Measurements from ENCODE around the gene MSI2. TPM values are rescaled to one million over a fixed set of nuclear protein-coding genes. Genes with fewer than 3 reads are reported as not detected.

MSI2 gene
- total RNA-seq, 1 donor from 2014 or later: 23.1 TPM

- Mint-ChIP-seq H3K4me1 (ENCODE audit: low read depth) (peaks cover 32% of the 10 kb centered on the region), H3K27ac (ENCODE audit: unreplicated experiment) (no peak overlapping the region)
These were observed 112.5 kb downstream of the MSI2 start for GRCh38 chr17:57368637-57369336.

GRCh38 chr17:57369509-57369945, 113.2 kb downstream of the MSI2 start:
- H3K27me3 Mint-ChIP-seq (ENCODE audit: low read depth): no peaks in the 10 kb centered on the region
- H3K9me3 Mint-ChIP-seq (ENCODE audit: low read depth): peaks cover 4% of the 10 kb centered on the region
- H3K27ac Mint-ChIP-seq (ENCODE audit: unreplicated experiment): peak overlapping the region; percentile 54
- no peak overlapping the region for H3K4me3 Mint-ChIP-seq (ENCODE audit: unreplicated experiment)
- H3K4me1 Mint-ChIP-seq (ENCODE audit: low read depth): peaks cover 27% of the 10 kb centered on the region
- TF ChIP-seq CTCF (IDR thresholded peaks at IDR 0.05): no peak
- no peak for DNase-seq (ENCODE audit: low spot score)
- peaks cover 1% of the 10 kb centered on the region for H3K36me3 Mint-ChIP-seq (ENCODE audit: low read depth)

More at GRCh38 chr17:57368637-57369336, 112.5 kb downstream of the MSI2 start:
- no peak overlapping the region for H3K4me3 Mint-ChIP-seq (ENCODE audit: unreplicated experiment)
- no peaks in the 10 kb centered on the region for H3K27me3 Mint-ChIP-seq (ENCODE audit: low read depth)
- peaks cover 2% of the 10 kb centered on the region for H3K9me3 Mint-ChIP-seq (ENCODE audit: low read depth)
- no peak for TF ChIP-seq CTCF (IDR thresholded peaks at IDR 0.05)
- peaks cover 1% of the 10 kb centered on the region for H3K36me3 Mint-ChIP-seq (ENCODE audit: low read depth)
- DNase-seq (ENCODE audit: low spot score): no peak

GRCh38 chr17:57370037-57370581, 113.8 kb downstream of the MSI2 start:
- Mint-ChIP-seq H3K4me1 (ENCODE audit: low read depth) (peaks cover 27% of the 10 kb centered on the region), H3K27ac (ENCODE audit: unreplicated experiment) (peak overlapping the region; percentile 54), H3K9me3 (ENCODE audit: low read depth) (peaks cover 6% of the 10 kb centered on the region), H3K27me3 (ENCODE audit: low read depth) (no peaks in the 10 kb centered on the region), H3K36me3 (ENCODE audit: low read depth) (peaks cover 1% of the 10 kb centered on the region), H3K4me3 (ENCODE audit: unreplicated experiment) (no peak overlapping the region)
- DNase-seq (ENCODE audit: low spot score): no peak
- no peak for TF ChIP-seq CTCF (IDR thresholded peaks at IDR 0.05)

DNA sequence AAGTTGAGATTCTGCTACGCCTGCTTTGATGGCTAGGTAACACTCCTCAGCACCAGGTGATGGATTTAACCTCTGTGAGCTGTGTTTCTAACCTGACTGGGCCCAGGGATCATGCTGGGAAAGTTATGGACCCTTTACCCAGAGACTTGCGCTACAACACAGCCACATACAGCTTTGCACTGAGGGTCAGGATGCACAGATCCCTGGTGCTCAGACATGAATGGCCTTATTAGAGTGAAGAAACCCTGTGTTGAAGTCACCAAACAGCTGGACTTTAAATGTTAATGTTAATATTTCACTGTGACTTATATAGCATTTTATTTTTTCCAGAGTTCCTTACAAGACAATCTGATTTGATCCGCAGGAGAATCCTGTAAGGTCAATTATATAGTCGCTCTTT, 114.3 kb downstream of the MSI2 start:
- no peak for TF ChIP-seq CTCF (IDR thresholded peaks at IDR 0.05)
- peaks cover 1% of the 10 kb centered on the region for H3K36me3 Mint-ChIP-seq (ENCODE audit: low read depth)
- no peak for DNase-seq (ENCODE audit: low spot score)
- H3K4me3 Mint-ChIP-seq (ENCODE audit: unreplicated experiment): no peak overlapping the region
- peaks cover 6% of the 10 kb centered on the region for H3K9me3 Mint-ChIP-seq (ENCODE audit: low read depth)
- no peak overlapping the region for H3K27ac Mint-ChIP-seq (ENCODE audit: unreplicated experiment)
- H3K4me1 Mint-ChIP-seq (ENCODE audit: low read depth): peaks cover 27% of the 10 kb centered on the region
- H3K27me3 Mint-ChIP-seq (ENCODE audit: low read depth): no peaks in the 10 kb centered on the region

- no peak for DNase-seq (ENCODE audit: low spot score)
- Mint-ChIP-seq H3K27me3 (ENCODE audit: low read depth) (no peaks in the 10 kb centered on the region), H3K4me1 (ENCODE audit: low read depth) (peaks cover 23% of the 10 kb centered on the region), H3K36me3 (ENCODE audit: low read depth) (peaks cover 1% of the 10 kb centered on the region), H3K27ac (ENCODE audit: unreplicated experiment) (no peak overlapping the region), H3K9me3 (ENCODE audit: low read depth) (peaks cover 6% of the 10 kb centered on the region), H3K4me3 (ENCODE audit: unreplicated experiment) (no peak overlapping the region)
- no peak for TF ChIP-seq CTCF (IDR thresholded peaks at IDR 0.05)
These were observed 115.8 kb downstream of the MSI2 start for GRCh38 chr17:57372156-57372555.

Data from chondrocyte (in vitro differentiated cells).